ENCODE data around the gene AMD1.
"Not testable (repeated sequence)": the region's sequence is repeated elsewhere in the genome, so short reads cannot be mapped to it uniquely, and the experiment has no call there.

The AMD1 gene

GRCh38 chr6:110900028-110900598 lies 25.5 kb downstream of the AMD1 start:
- H3K27ac ChIP-seq = no peak overlapping the region
- peaks cover 24% of the 10 kb centered on the region for H3K36me3 ChIP-seq
- H3K4me3 ChIP-seq (ENCODE audit: low read depth, low read length) = no peak overlapping the region
- DNase-seq = no peak
- TF ChIP-seq CTCF (IDR thresholded peaks at IDR 0.05; ENCODE audit: low read depth, low read length) = no peak
- H3K27me3 ChIP-seq (ENCODE audit: insufficient read depth, low read depth, severe bottlenecking) = no peaks in the 10 kb centered on the region
- H3K9me3 ChIP-seq (ENCODE audit: severe bottlenecking) = peaks cover 8% of the 10 kb centered on the region

GRCh38 chr6:110901601-110902000 lies 27.0 kb downstream of the AMD1 start:
- DNase-seq; H3K27me3 ChIP-seq (ENCODE audit: insufficient read depth, low read depth, severe bottlenecking); H3K36me3 ChIP-seq; H3K27ac ChIP-seq; H3K4me3 ChIP-seq (ENCODE audit: low read depth, low read length); H3K9me3 ChIP-seq (ENCODE audit: severe bottlenecking): not testable (repeated sequence)

GRCh38 chr6:110902091-110902490 lies 27.5 kb downstream of the AMD1 start:
- H3K36me3 ChIP-seq = peaks cover 4% of the 10 kb centered on the region

GRCh38 chr6:110906273-110906672 lies 31.7 kb downstream of the AMD1 start:
- not testable (repeated sequence) for H3K4me3 ChIP-seq (ENCODE audit: low read depth, low read length); H3K27ac ChIP-seq; H3K27me3 ChIP-seq (ENCODE audit: insufficient read depth, low read depth, severe bottlenecking); H3K36me3 ChIP-seq; DNase-seq
- H3K9me3 ChIP-seq (ENCODE audit: severe bottlenecking) = peaks cover 11% of the 10 kb centered on the region

More at GRCh38 chr6:110902091-110902490, 27.5 kb downstream of the AMD1 start:
- Histone ChIP-seq H3K4me3 (ENCODE audit: low read depth, low read length) (no peak overlapping the region), H3K27ac (no peak overlapping the region), H3K27me3 (ENCODE audit: insufficient read depth, low read depth, severe bottlenecking) (no peaks in the 10 kb centered on the region), H3K9me3 (ENCODE audit: severe bottlenecking) (peaks cover 10% of the 10 kb centered on the region)
- DNase-seq = no peak
- no peak for TF ChIP-seq CTCF (IDR thresholded peaks at IDR 0.05; ENCODE audit: low read depth, low read length)

- H3K4me3 ChIP-seq (ENCODE audit: low read depth, low read length) = no peak overlapping the region
- TF ChIP-seq CTCF (IDR thresholded peaks at IDR 0.05; ENCODE audit: low read depth, low read length) = no peak
- no peaks in the 10 kb centered on the region for H3K9me3 ChIP-seq (ENCODE audit: severe bottlenecking)
Observed at GRCh38 chr6:110930781-110931180, 56.2 kb downstream of the AMD1 start.

GRCh38 chr6:110933912-110934311 lies 59.3 kb downstream of the AMD1 start:
- H3K27ac ChIP-seq = no peak overlapping the region
- no peaks in the 10 kb centered on the region for H3K9me3 ChIP-seq (ENCODE audit: severe bottlenecking)
- no peak for TF ChIP-seq CTCF (IDR thresholded peaks at IDR 0.05; ENCODE audit: low read depth, low read length)
- H3K27me3 ChIP-seq (ENCODE audit: insufficient read depth, low read depth, severe bottlenecking) = no peaks in the 10 kb centered on the region
- DNase-seq = no peak
- no peaks in the 10 kb centered on the region for H3K36me3 ChIP-seq
- no peak overlapping the region for H3K4me3 ChIP-seq (ENCODE audit: low read depth, low read length)

More at GRCh38 chr6:110930781-110931180, 56.2 kb downstream of the AMD1 start:
- H3K36me3 ChIP-seq = no peaks in the 10 kb centered on the region
- H3K27ac ChIP-seq = no peak overlapping the region
- no peaks in the 10 kb centered on the region for H3K27me3 ChIP-seq (ENCODE audit: insufficient read depth, low read depth, severe bottlenecking)
- no peak for DNase-seq

- no peak overlapping the region for H3K4me3 ChIP-seq (ENCODE audit: low read depth, low read length)
Observed at GRCh38 chr6:110934381-110934898, 59.9 kb downstream of the AMD1 start.

More at GRCh38 chr6:110934381-110934898, 59.9 kb downstream of the AMD1 start:
- no peaks in the 10 kb centered on the region for H3K27me3 ChIP-seq (ENCODE audit: insufficient read depth, low read depth, severe bottlenecking)
- no peak for DNase-seq
- no peaks in the 10 kb centered on the region for H3K9me3 ChIP-seq (ENCODE audit: severe bottlenecking)
- H3K36me3 ChIP-seq = no peaks in the 10 kb centered on the region
- TF ChIP-seq CTCF (IDR thresholded peaks at IDR 0.05; ENCODE audit: low read depth, low read length) = no peak
- H3K27ac ChIP-seq = no peak overlapping the region

Measured in WERI-Rb-1 (cell line).